Ishikawa (cell line): ENCODE measurements around the gene PLCL2.

Experiments used
- CEBPB ChIP-seq: IDR thresholded peaks from 2 replicates; pipeline ENCODE4 v1.6.1; 2012
- CREB1 ChIP-seq: IDR thresholded peaks from 2 replicates; pipeline ENCODE4 v1.6.1; 2012; ENCODE audit warnings: low read depth
- EGR1 ChIP-seq: IDR thresholded peaks from 2 replicates; pipeline ENCODE4 v1.6.1; 2012
- EP300 ChIP-seq: IDR thresholded peaks from 2 replicates; pipeline ENCODE4 v1.6.1; 2012; ENCODE audit warnings: borderline replicate concordance
- FOXM1 ChIP-seq: IDR thresholded peaks from 2 replicates; pipeline ENCODE4 v1.6.1; 2012; ENCODE audit warnings: low read depth, borderline replicate concordance
- NFIC ChIP-seq: IDR thresholded peaks from 2 replicates; pipeline ENCODE4 v1.6.1; 2012
- RAD21 ChIP-seq: IDR thresholded peaks from 2 replicates; pipeline ENCODE4 v1.6.1; 2012; ENCODE audit warnings: low read depth
- TAF1 ChIP-seq: IDR thresholded peaks from 2 replicates; pipeline ENCODE4 v1.6.1; 2012; ENCODE audit warnings: low read depth, mild to moderate bottlenecking
- TCF12 ChIP-seq: IDR thresholded peaks from 2 replicates; pipeline ENCODE4 v1.6.1; 2012; ENCODE audit warnings: low read depth
- TEAD4 ChIP-seq: IDR thresholded peaks from 2 replicates; pipeline ENCODE4 v1.6.1; 2012
- YY1 ChIP-seq: IDR thresholded peaks from 2 replicates; pipeline ENCODE4 v1.6.1; 2012; ENCODE audit warnings: low read depth
- ZBTB7A ChIP-seq: IDR thresholded peaks from 2 replicates; pipeline ENCODE4 v1.6.1; 2012; ENCODE audit warnings: low read depth
- TF ChIP-seq, protein P1 (sequence below): IDR thresholded peaks from 2 replicates; pipeline ENCODE4 v1.6.1; 2012
- TF ChIP-seq, protein P2 (sequence below): IDR thresholded peaks from 2 replicates; pipeline ENCODE4 v1.6.1; 2012; ENCODE audit warnings: low read depth, mild to moderate bottlenecking
- TF ChIP-seq, protein P3 (sequence below): IDR thresholded peaks from 2 replicates; pipeline ENCODE4 v1.6.1; 2012

Gene PLCL2

DNA sequence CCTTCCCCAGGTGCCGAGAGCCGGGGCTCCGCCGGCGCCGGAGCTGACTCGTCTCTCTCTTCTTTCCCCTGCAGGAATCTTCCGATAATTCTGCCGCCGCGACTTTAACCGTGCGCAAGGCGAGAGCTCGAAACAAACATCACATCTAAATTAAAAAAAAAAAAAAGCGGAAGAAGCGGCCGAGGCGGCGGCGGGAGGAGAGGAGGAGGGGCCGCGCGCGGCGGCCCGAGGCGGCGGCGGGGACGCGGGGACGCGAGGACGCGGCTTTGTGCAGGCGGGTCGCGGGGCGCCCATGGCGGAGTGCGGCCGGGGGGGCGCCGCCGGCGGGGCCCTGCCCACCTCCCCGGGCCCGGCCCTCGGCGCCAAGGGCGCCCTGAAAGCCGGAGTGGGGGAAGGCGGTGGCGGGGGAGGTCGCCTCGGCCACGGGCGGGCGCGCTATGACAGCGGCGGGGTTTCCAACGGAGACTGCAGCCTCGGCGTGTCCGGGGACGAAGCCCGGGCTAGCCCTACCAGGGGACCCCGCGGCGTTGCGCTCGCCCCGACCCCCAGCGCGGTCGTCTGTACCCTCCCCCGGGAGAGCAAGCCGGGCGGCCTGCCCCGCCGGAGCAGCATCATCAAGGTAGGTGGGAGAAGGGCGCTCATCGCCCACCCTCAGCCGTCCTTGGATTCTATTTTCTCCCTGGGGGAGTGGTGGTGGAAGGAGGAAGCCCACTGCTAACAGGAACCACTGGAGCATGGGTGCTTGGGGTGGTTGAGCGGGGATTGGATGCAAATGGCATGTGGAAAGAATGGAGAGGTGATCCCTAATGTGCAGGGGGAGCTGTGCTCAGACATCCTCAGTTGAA, at the start of gene PLCL2:
Gene PLCL2 (plus strand): TSS at position 208 of the 845 bp plus-strand sequence. CDS start 85 bp downstream, at position 293.
- TF ChIP-seq, protein P1, sequence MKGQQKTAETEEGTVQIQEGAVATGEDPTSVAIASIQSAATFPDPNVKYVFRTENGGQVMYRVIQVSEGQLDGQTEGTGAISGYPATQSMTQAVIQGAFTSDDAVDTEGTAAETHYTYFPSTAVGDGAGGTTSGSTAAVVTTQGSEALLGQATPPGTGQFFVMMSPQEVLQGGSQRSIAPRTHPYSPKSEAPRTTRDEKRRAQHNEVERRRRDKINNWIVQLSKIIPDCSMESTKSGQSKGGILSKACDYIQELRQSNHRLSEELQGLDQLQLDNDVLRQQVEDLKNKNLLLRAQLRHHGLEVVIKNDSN: no peak
- TF ChIP-seq ZBTB7A: peak; percentile 64

DNA sequence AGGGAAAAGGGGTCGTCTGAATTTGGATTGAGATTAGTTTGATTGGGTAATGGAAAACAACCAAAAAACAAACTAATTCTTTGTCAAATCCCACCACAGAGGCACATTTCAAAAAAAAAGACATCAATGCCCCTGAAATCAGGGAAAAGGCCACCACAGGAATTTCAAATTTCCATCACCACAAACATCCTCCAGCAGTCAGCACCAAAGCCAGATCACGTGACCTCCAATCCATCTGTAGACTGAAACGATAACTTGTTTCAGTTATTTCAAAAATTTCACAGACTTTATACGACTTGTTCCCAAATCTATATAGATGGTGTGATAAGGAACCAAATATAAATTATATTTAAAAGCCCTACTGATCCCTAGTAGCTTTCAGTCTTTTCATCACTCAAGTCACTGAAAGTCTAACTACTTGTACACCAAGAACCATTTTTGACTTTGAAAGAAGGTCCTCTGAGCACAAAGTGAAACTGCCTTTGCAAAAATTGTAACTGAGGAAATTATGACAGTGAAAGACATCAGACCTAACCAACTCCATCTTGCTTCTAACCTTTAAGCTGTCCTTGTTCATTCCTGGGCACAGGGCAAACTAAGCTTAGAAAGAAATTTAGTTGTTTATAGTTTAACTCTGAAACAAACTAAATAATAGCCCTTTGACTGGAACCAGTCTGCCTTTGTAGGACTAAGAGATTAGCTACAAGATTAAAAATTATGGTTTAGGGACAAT, 48.1 kb upstream of the PLCL2 start:
- no peak for TF ChIP-seq TAF1
- TF ChIP-seq, protein P2, sequence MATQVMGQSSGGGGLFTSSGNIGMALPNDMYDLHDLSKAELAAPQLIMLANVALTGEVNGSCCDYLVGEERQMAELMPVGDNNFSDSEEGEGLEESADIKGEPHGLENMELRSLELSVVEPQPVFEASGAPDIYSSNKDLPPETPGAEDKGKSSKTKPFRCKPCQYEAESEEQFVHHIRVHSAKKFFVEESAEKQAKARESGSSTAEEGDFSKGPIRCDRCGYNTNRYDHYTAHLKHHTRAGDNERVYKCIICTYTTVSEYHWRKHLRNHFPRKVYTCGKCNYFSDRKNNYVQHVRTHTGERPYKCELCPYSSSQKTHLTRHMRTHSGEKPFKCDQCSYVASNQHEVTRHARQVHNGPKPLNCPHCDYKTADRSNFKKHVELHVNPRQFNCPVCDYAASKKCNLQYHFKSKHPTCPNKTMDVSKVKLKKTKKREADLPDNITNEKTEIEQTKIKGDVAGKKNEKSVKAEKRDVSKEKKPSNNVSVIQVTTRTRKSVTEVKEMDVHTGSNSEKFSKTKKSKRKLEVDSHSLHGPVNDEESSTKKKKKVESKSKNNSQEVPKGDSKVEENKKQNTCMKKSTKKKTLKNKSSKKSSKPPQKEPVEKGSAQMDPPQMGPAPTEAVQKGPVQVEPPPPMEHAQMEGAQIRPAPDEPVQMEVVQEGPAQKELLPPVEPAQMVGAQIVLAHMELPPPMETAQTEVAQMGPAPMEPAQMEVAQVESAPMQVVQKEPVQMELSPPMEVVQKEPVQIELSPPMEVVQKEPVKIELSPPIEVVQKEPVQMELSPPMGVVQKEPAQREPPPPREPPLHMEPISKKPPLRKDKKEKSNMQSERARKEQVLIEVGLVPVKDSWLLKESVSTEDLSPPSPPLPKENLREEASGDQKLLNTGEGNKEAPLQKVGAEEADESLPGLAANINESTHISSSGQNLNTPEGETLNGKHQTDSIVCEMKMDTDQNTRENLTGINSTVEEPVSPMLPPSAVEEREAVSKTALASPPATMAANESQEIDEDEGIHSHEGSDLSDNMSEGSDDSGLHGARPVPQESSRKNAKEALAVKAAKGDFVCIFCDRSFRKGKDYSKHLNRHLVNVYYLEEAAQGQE: no peak
- TF ChIP-seq, protein P3, sequence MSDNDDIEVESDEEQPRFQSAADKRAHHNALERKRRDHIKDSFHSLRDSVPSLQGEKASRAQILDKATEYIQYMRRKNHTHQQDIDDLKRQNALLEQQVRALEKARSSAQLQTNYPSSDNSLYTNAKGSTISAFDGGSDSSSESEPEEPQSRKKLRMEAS: no peak
- no peak for TF ChIP-seq EP300
- TF ChIP-seq TCF12: no peak
- no peak for TF ChIP-seq CEBPB
- TF ChIP-seq ZBTB7A: no peak
- no peak for TF ChIP-seq RAD21

DNA sequence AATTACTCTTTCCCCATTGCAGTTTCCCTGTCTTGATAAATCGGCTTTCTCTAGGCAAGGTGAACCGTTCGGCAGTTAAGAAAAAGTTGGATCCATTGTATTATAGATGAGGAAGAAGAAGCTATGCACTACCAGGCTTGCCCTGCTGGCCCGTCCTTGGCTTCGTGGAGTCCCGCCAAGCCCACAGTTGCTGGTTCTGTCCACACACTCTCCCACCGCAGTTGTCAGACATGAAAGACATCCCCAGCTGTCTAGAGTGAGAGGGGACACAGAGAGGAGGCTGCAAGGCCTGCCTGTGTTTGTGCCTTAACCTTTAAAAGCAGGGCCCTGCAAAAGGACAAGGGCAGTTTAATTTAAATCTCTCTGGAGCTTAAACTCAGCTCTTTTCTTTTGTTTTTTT, 47.2 kb upstream of the PLCL2 start:
- TF ChIP-seq ZBTB7A (no peak), NFIC (no peak), FOXM1 (no peak), TAF1 (no peak), TCF12 (no peak), EGR1 (no peak), TEAD4 (no peak), YY1 (no peak), RAD21 (no peak), EP300 (no peak), CREB1 (no peak), CEBPB (no peak)
- TF ChIP-seq, protein P3: no peak
- TF ChIP-seq, protein P1: no peak
- TF ChIP-seq, protein P2: no peak

DNA sequence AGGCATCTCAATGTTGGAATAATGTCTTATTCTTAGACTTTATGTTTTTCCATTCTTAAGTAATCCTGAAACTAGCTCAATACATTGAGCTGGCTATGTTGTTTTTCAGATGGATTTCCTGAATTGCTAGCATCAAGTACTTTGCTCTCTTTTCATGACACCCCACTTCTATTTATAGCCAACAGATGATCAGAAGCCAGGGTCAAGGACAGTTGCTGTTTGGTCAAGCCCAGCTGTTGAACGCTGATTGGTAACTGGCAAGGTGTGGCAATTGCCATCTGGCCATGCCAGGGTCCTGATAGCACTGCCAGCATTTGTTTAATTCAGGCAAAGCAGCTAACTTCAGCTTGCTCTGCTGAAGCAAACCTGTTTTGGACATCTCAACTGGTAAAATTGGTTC, 46.2 kb upstream of the PLCL2 start:
- TF ChIP-seq, protein P1: no peak
- TF ChIP-seq, protein P3: no peak
- TF ChIP-seq RAD21 (no peak), CEBPB (no peak), EGR1 (no peak)

DNA sequence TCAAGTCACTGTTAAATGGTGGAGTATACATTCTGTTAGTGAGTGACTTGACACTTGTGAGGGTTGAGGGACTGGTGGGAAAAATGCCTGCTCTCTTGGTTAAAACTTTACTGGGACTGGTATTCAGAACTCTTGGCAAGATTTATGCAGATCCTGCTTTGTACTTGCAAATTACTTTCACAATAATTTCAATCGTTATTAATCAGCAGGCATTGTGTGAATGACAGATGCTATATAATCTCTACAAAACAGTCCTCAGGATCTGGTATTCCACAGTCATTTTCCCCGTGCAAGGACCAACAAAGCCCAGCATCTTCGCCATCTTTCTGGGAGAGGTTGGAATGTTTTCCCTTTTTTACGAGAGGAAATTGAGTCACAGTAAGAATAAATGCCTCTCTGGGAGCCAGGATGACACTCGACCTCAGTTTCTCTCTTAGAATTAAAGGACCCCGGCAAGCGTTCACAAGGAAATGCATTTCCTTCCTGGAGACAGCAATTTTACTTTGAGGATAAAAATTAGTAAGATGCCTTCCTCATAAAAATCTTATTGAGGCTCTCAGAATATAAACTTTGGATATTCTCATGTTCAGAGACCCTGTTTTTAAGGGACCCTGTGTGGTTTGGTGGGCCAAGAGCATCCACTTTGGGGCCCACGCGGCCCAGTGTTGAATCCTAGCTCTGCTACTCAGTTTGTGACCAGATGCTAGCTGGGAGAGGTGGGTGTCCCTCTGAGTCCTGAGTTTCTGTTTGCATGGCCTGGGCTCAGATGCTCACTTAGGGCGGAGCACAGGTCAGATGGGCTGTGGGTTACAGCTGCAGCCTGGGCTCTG, 45.3 kb upstream of the PLCL2 start:
- TF ChIP-seq TEAD4: no peak
- no peak for TF ChIP-seq EP300
- no peak for TF ChIP-seq ZBTB7A
- TF ChIP-seq, protein P3: no peak
- no peak for TF ChIP-seq CEBPB
- TF ChIP-seq TCF12: no peak
- no peak for TF ChIP-seq CREB1
- TF ChIP-seq, protein P1: no peak
- TF ChIP-seq EGR1: no peak
- TF ChIP-seq FOXM1: no peak
- no peak for TF ChIP-seq RAD21
- TF ChIP-seq YY1: no peak
- no peak for TF ChIP-seq NFIC
- TF ChIP-seq, protein P2: no peak
- no peak for TF ChIP-seq TAF1
